Measurements from ENCODE around the gene GAPT.

GAPT gene

GRCh38 chr5:58462154-58462553, 29.1 kb upstream of the GAPT start:
- DNase-seq: no peak

GRCh38 chr5:58462623-58463230, 28.5 kb upstream of the GAPT start:
- DNase-seq: peak; percentile 16

DNA sequence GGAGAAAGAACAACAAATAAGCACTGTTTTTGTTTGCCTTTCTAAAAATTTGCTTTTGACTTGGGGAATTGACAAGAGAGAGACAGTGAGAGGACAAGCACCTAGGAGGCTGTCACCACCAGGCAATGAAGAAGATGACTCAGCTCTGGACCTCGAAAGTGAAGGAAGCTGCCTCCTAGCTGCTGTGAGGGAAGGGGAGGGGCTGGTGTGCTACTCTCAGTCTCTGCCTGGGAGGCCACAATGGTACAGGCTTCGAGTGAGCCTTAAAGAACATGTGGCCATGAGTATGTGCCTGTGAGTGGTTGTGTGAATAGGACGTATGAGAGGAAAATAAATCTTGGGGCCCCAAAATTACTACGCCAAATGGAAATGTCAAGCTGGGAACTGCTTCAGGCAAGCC, 24.3 kb upstream of the GAPT start:
- DNase-seq: peak; percentile 12

GRCh38 chr5:58469896-58470295, 21.3 kb upstream of the GAPT start:
- no peak for DNase-seq

DNA sequence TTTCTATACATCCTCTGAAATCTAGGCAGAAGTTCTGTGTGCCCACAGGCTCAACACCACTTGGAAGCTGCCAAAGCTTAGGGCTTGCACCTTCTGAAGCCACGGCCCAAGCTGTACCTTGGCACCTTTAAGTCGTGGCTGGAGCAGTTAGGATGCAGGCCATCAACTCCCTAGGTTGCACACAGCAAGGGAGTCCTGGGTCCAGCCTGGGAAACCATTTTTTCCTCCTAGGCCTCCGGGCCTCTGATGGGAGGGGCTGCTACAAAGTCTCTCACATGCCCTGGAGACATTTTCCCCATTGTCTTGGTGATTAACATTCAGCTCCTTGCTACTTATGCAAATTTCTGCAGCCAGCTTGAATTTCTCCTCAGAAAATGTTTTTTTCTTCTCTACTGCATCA, 15.8 kb upstream of the GAPT start:
- no peak for DNase-seq

DNA sequence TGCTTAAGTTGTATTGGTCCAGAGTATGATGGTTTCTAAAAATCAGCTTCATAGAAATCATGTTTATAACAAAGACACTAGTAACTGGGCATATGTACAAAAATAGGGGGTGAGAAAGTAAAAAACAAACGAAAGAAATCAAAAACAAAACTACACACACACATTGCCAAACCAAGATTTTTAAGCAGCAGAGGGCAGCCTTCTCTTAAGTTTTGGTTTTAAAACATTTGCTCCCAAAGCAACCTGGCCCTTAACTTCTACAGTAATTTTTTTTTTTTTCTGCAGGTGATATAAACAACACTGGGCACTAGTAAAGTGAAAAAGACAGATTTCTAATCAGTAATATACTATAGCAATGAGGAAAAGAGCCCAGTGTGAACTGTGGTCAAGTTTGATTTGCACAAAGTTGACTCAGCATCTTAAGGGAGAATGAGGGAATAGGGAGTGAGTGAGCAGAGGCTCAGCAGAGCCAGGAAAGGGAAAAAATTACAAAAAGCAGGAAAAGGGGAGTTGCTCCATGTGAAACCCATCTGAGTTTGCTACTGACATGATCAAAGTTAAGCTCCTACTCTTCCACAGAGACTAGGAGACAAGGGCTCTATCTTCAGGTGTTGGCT, 13.4 kb upstream of the GAPT start:
- DNase-seq: no peak

DNA sequence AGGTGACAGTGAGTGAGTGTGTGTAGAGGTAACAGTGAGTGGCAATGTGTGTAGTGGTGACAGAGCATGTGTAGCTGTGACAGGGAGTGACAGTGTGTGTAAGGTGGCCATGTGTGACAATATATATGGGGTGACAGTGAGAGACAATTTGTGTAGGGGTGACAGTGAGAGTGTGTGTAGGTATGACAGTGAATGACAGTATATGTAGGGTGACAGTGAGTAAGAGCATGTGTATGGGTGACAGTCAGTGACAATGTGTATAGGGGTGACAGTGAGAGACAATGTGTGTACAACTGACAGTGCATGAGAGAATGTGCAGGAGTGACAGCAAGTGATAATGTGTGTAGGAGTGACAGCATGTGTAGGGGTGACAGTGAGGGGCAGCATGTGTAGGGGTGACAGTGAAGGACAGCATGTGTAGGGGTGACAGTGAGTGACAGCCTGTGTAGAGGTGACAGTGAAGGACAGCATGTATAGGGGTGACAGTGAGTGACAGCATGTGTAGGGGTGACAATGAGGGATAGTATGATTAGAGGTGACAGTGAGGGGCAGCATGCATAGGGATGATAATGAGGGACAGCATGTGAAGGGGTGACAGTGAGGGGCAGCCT, 10.1 kb upstream of the GAPT start:
- DNase-seq: no peak

GRCh38 chr5:58481828-58482227, 9.4 kb upstream of the GAPT start:
- no peak for DNase-seq

GRCh38 chr5:58482536-58482935, 8.7 kb upstream of the GAPT start:
- DNase-seq: no peak

DNA sequence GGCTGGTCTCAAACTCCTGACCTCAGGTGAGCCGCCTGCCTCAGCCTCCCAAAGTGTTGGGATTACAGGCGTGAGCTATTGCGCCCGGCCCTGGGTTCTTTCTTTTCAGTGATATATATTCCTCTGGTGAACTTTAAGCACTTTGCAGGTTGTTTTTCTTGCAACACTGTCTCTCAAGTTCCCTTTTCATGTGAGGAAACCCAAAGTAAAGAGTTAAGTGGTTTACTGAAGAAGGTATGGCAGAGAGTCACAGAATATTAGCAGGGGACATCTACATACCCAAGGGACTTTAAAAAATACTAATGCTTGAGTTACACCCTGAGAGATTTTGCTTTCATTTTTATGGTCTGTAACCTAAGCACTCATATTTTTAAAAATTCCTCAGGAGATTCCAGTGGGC, 6.7 kb upstream of the GAPT start:
- DNase-seq: no peak

- no peak for DNase-seq
Measured at GRCh38 chr5:58486290-58486689, 4.9 kb upstream of the GAPT start.

DNA sequence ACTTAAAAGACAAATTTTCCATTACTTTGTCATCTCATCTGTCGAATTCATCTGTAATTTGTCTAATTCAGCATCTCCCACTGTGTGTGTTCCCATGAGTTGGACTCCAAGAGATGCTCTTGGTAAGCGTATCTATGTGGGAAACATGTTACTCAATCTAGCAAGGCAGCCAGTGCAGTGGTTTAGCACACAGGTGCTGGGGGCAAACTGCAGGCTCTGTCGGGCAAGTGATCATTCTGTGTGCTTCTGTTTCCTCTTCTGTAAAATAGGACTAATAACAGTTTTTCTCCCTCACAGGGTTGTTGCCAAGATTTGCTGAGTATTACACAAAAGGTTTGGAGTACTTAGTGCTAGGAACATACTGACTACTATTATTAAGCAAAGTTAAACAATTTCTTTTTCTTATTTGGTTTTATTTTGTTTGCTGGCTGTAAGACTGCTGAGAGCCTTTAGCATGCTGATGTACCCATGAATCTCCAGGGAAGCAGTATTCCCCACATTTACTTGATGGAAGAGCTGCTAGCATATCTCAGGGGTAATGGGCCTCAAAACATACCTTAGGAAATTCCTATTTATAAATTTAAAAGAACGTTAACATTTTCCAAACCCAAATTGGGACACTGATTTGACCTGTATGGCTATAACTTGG, 709 bp upstream of the GAPT start:
- DNase-seq: no peak

DNA sequence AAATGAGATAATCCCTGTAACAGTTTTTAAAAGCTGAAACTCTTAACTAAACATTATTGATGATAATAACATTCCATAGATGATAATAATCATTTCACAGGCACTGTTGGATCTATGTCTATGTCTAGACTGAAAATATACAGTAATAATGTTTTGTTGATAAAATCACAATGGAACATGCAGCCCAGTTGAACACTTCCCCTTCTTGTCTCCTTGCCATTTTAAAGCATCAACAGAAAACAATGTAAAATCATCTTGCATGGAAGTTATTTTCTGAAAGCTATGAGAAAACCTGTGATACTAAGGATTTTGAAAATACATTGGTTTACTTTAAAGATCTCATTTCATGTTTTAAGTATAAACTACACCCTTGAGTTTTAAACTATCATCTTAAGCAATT, 1.9 kb downstream of the GAPT start:
- DNase-seq: no peak

- no peak for DNase-seq
Measured at GRCh38 chr5:58496488-58496887, 5.3 kb downstream of the GAPT start.

DNA sequence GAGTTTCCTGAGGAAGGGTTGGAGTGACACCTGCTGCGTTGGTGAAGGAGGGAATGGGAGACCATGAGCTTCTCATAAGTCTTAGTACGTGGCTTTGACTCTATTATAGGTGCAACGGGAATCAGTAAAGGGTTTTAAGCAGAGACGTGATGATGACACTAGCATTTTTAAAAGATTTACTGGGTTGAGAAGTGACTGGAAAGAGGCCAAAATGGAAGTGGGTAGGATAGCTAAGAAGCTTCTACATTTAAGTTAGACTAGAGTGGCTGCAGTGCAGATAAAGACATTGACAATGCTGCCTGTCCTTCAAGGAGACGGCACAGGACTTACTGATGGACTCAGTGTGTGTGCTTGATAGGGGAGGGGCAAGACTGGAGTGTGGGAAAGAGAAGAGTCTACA, 6.2 kb downstream of the GAPT start:
- no peak for DNase-seq

DNA sequence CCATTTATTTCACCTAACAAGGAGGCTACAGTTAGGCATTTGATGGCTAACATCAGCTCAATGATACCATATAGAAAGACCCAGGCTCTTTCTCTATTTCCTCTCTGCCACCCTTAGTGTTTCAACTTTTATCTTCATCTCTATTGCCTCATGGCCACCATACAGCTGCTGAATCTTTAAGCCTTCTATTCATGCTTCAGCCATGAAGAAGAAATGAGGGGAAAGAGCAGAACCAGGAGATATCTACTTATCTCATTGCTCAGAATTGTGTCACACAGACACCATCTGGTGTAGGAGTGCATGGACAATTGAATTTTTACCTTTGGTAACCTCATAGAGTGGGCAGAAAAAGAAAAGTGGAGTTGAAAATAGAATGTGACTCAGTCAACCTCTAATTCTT, 6.7 kb downstream of the GAPT start:
- DNase-seq: no peak

DNA sequence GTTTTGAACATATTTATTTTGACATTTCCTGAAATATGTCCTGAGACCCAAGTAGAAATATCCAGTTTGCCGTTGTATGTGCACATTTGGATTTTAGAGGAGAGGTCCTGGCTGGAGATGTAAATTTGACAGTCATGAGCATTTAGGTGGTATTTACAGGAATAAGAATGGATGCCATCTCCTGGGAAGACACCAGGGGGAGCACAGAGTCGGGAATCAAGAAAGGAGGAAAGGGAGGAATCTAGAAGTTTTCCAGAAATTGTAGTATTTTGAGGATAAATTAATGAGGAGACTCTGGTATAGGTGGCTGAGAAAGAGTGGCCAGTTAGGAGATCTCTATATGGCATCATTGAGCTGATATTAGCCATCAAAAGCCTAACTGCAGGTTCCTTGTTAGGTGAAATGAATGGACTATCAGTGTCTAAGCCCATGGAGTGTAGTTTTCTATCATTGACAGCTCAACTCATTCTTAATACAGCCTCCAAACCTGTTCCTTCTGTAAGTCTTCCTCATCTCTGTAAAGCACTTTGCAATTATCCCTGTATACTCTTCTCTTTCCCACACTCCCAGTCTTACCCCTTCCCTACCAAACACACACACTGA, 7.2 kb downstream of the GAPT start:
- no peak for DNase-seq

GRCh38 chr5:58499231-58499630, 8.0 kb downstream of the GAPT start:
- no peak for DNase-seq

GRCh38 chr5:58499941-58500340, 8.7 kb downstream of the GAPT start:
- no peak for DNase-seq

DNA sequence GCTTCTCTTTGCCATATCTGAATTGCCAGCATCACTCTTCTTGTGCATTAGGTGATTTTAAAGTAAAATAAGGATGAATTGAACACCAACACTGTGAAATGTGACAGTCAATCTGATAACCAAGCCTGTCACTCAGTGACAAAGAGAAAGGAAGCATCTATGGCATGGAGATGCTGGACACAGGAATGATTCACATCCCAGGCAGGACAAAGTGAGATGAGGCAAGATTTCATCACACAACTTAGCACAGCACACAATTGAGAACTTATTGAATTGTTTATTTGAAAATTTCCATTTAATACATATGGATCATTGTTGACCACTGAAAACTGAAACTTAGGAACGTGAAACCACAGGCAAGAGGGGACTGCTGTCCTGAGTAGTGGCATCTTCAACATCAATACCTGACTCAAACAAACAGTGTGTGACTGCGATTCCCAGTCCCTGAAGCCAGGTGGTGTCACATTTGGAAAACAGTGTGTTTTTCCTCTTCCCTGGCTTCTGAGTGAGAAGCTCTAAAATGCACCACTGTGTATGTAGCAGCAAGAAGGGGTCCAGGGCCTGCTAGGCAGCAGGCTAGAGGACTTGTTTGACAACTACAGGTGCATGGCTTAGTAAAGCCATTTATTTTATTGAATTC, 10.7 kb downstream of the GAPT start:
- no peak for DNase-seq

DNA sequence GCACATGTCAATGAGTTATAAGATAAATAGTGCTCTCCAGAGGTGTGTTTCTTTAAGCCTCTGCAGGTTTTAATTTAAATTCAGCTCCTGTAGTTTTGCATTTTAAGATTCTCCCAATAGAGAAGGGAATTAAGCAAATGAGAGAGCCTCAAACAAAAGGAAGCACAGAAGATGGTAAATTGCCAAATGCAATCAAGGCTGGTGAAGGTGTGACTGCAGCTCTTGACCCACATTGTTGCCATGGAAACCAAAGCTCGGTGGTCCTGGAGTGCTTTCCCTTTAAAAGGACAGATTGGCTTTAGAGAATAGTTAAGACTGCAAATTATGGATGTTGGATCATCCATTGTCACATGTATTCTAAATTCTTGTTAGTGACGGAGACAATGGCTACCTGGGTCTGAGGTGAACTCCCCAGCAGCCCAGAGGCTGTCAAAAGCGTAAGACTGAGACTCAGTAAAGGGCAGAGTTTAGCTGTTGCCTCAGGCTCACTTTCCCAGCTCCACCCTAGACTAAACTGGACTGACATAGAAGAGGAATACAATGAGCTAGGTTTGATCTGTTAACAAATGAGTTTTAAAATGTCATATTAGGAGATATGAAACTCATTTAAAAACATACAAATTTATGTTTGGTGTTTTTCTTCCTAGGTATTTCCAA, 12.3 kb downstream of the GAPT start:
- no peak for DNase-seq

GRCh38 chr5:58504766-58505165, 13.5 kb downstream of the GAPT start:
- DNase-seq: no peak

DNA sequence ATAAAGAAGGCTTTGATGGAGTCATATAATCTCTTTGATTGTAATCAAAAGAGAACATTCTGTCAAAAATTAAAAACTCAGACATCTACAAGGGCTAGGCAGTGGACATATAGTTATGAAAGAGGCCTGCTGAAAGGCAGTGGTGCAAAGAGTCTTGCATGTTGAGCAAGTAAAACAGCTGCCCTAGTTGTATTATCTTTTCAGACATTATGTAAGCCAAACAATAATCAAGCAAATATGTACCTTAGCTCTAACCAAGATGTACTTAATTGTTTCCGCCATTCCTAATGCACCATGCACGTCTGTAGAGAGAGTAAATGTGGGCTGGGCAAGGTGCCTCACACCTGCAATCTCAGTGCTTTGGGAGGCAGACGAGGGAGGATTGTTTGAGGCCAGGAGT, 14.3 kb downstream of the GAPT start:
- DNase-seq: no peak
